Nucleus accumbens (tissue), 56 donors: ENCODE measurements around the gene FAM219B.

Source experiments
- DNase-seq, 56 donors: peaks; one replicate each; lab custom pipeline; 2025; lab: John Stamatoyannopoulos, UW

The FAM219B gene

GRCh38 chr15:74854453-74855022, 52.1 kb downstream of the FAM219B start:
- DNase-seq: no peak

GRCh38 chr15:74851960-74852359, 54.7 kb downstream of the FAM219B start:
- no peak for DNase-seq

DNA sequence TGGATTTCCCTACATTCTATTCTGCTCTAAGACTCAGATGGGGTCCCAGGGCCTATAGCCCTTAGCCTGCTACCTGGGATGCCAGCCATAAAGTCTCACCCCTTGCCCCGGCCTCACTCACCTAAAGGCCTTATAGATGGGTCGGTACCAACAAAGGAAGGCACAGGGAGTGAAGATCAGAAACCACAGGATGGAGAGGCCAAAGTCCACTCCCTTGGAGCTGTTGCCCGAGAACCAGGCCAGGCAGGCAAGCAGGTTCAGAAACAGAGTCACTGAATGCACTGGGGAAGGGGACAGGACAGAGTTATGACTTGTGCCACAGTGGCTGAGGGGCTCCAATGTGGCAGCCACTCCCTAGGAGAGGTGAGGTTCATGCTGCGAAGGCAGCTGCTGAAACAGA, 56.3 kb downstream of the FAM219B start:
- DNase-seq: no peak
